Activated gamma-delta T cell treated with anti-CD3 and anti-CD28 coated beads, Interleukin-2, amount 50 U/mL, for 16 hours (primary cell): ENCODE results near the gene RAB11FIP5.
"Not testable (repeated sequence)": the region's sequence is repeated elsewhere in the genome, so short reads cannot be mapped to it uniquely, and the experiment has no call there.

ENCODE experiments used
- DNase-seq: peaks from one replicate; pipeline ENCODE4 v3.0.0-alpha.2; 2020; ENCODE audit warnings: low read depth

Gene RAB11FIP5

GRCh38 chr2:73070643-73071359 lies 41.9 kb downstream of the RAB11FIP5 start:
- peak; percentile 29 for DNase-seq

- no peak for DNase-seq
Observed at GRCh38 chr2:73069855-73070642, 42.7 kb downstream of the RAB11FIP5 start.

GRCh38 chr2:73069041-73069854 lies 43.5 kb downstream of the RAB11FIP5 start:
- DNase-seq = no peak

- DNase-seq = no peak
Observed at GRCh38 chr2:73068147-73068546, 44.6 kb downstream of the RAB11FIP5 start.

- DNase-seq = no peak
Observed at GRCh38 chr2:73067043-73067442, 45.7 kb downstream of the RAB11FIP5 start.

- not testable (repeated sequence) for DNase-seq
Observed at GRCh38 chr2:73065070-73065469, 47.7 kb downstream of the RAB11FIP5 start.

GRCh38 chr2:73063909-73064875 lies 48.6 kb downstream of the RAB11FIP5 start:
- DNase-seq = no peak

GRCh38 chr2:73063472-73063871 lies 49.3 kb downstream of the RAB11FIP5 start:
- DNase-seq = no peak

GRCh38 chr2:73059106-73059505 lies 53.6 kb downstream of the RAB11FIP5 start:
- DNase-seq = no peak

GRCh38 chr2:73054980-73055379 lies 57.8 kb downstream of the RAB11FIP5 start:
- DNase-seq = no peak

- DNase-seq = no peak
Observed at GRCh38 chr2:73053316-73054114, 59.2 kb downstream of the RAB11FIP5 start.

GRCh38 chr2:73050121-73050545 lies 62.6 kb downstream of the RAB11FIP5 start:
- no peak for DNase-seq

- DNase-seq = no peak
Observed at GRCh38 chr2:73043929-73044832, 68.6 kb downstream of the RAB11FIP5 start.

- no peak for DNase-seq
Observed at GRCh38 chr2:73043276-73043675, 69.5 kb downstream of the RAB11FIP5 start.

- no peak for DNase-seq
Observed at GRCh38 chr2:73037947-73038585, 74.7 kb downstream of the RAB11FIP5 start.

- no peak for DNase-seq
Observed at GRCh38 chr2:73036766-73037165, 76.0 kb downstream of the RAB11FIP5 start.

- no peak for DNase-seq
Observed at GRCh38 chr2:73035899-73036711, 76.6 kb downstream of the RAB11FIP5 start.
